DMS153 treated with DMSO at 0.1 percent for 48 hours (cell line): Measurements from ENCODE around the gene R3HDM2.
A peak's percentile ranks its signal among the peaks of the same experiment; 100 is the strongest.

Experiments used
- DNase-seq: peaks from one replicate; lab custom pipeline; 2025; ENCODE audit not compliant: unreplicated experiment; lab: John Stamatoyannopoulos, UW

The R3HDM2 gene

DNA sequence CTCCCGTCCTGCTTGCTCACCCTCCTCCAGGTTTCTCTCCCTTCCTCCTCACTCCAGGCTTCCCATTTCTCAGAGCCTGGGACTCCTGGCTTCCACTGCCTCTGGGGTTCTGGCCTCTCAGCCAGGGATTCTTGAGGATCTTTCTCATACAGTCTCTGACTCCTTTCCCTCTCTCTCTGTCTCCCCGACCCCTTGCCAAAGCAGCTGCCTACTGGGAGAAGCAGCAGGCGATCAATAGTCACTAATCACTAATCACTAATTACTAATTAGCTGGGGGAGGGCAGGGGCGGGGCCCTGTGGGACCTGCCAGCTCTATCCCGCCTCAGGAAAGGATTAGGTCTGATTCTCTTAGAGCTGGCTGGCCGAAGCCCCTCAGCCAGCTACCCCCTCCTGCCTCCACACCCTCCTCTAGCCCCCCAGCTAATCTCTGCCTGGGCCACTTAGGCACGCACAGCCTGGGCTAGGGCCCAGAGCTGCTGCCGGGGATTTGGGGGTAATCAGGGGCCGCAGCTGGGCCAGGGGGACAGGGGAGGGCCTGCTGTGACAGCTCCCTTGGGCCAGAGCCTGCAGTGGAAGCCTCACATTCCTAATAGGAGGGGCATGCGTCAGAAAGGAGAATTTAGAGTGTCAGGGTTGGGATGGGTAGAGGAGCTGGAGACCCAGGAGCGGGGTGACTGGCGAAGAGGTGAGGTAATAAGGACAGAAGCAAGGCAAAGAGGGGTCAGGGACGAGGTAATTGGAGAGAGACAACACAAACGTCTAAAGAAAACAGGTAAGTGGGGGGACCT, 211.4 kb downstream of the R3HDM2 start:
- no peak for DNase-seq

DNA sequence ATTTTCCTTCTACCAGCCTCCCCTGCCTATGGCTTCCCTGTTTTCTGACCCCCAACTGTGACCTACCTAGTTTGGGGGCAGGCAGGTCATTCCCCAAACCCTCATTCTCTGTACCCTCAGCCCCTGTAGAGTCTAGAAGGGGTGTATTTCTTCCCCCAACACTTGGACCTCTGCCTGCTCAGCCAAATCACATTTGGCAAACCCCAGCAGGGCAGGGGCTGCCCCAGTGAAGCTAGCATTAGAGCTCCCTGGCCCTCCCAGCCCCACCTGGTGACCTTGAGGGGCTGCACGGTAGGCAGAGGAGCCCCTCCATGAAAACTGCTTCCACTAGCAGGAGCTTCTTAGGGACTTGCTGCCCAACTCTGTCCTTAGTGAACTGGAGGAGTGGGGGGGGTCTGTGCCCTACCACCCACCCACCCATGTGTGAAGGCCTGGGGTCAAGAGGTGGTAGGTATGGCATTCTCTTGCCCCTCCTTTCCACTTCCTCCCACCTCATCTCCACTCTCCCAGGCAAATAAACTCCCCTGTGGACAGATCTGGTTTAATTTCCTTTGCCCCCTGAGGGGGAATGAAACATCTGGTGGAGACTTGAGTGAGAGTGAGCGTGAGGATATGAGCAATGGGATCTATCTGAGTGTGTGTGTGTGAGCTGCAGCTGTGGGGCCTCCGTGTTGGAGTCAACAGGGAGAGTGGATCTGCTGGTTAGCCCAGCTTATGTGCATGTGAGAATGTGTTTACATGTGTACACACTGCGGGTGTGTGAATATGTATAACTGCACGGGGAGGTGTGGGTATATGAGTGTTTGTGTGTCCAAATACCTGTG, 212.6 kb downstream of the R3HDM2 start:
- no peak for DNase-seq

DNA sequence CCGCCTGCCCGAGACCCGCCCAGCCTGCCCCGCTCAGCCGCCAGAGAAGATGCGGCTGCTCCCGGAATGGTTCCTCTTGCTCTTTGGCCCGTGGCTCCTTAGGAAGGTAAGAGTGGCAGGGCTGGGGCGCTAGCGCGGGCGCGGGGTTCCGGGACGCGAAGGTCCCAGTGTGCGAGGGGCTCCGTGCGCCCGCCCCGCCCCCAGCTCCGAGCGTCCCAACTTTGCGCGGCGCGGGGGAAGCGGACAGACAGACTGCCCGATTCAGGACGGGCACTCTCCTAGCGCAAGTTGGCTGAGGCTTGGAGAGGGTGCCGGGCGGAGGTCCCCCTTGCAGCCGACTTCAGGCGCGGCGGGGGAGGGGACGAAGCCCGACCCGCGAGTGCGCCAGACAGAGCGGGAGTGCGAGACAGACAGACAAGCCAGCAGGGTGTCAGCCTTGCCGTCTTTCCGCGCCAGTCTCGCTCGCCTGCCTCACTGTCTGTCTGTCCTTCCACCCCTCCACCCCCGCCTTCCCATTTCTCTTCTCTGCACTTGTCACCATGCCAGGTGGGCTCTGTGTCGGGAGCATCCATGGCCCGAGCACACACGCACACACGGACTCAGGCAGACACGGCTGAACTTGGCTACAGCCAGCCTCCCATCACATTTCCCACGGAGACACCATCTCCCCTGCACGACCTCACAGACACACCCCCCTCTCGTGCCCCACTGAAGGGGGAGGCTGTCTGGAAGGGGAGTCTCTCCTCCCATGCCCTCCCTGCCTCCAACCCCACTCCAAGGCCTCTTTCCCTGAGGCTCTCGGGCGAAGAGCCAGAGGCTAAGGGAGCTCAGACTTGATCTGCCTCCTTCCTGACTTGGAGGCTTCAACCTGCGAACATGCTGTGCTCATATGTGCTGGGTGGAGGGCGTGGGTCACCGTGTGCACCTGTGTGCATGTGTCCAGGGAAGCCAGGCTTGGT, 213.6 kb downstream of the R3HDM2 start:
- no peak for DNase-seq

DNA sequence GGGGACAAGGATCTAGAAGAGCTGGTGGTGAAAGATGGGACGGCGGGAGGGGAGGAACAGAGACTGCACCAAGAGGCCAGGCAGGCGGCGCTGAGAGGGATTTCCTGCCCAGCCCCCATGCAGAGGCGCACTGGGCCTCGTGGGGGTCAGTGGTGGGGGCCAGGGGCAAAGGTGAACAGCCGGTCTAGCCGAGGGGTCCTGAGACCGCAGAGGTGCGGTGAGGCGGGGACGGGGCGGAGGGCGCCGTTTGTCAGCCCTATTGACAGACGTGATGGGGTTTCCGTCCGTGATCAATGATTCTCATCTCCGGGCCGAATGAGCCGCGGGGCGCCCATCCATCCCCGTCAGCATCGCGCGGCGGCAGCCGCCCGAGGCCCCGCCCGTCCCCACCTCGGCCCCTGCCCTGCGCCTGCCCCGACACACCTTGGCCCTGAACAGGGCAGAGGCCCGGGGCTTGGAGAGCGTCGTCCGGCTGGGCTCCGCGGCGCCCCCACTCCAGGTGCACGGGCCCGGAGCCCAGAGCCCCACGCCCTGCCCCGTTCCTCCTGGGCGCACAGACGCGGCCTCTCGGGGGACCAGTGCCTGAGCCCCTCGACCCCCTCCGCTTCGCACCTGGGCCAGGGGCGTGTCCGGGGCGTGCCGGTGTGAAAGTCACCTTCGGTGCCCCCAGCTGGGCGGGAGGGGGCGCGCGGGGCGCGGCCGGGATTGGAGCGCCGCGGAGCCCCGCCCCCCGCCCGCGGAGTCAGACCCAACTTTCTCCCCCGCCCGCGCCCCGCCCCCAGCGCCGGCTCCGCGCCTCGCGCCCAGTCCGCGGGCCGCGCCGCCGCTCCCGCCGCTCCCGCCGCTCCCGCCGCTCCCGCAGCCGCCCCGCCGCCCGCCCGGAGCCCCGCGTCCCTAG, 214.6 kb downstream of the R3HDM2 start, which contains the start of gene NXPH4:
TSS of gene NXPH4 (plus strand) at position 781 of the 898 bp plus-strand sequence. CDS start 176 bp downstream, outside the sequence.
- no peak for DNase-seq

DNA sequence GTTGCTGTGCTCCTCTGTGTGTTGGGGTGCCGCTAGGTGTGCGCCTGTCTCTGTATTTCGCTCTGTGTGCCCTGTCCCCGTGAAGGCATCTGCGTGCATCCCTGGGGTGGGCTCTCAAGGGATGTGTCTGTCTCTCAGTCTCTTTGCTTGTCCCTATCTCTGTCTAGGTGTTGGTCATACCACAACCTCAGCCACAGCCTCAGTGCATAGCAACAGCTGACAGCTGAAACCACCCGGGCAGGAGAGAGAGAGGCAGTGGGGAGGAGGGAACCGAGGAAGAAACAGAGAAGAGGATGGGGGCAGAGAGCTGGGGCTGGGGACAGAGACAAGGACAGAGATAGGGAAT, 215.2 kb downstream of the R3HDM2 start:
- no peak for DNase-seq

DNA sequence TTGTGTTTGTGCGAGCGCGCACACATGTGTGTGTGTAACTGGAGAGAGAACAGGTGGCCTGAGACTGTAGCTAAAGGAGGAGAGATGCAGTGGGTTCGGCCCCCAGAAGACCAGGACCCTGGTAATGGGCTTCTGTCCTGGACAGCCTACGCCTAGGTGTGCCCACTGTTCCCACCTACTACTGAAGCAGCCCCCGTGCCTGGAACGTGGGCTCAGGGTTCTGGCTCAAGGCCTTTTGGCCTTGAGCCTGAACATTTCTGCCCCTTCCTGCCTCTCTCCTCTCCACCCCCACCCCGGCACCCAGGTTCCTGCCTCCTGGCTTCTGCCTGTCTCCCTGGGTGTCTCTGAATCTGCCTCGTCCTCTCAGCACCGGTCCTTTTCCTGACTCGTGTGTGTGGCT, 215.8 kb downstream of the R3HDM2 start:
- DNase-seq: no peak

DNA sequence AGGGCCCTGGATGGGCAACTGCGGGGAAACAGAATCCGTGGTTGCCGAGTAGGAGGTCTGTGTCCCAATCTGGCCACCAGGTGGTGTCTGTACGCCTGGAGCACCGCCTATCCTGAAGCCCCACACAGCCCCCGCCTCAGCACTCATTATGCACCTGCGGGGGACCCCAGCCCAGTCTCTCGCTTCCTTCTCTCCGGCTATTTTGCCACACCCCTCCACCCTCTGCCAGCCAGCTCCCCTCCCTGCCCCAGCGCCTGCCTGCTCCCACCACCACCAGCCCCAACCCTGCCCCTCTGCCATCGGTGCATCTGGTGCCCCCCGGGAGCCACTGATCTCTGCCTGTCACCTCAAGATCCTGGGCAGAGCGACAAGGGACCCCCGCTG, 216.5 kb downstream of the R3HDM2 start:
- peak; percentile 74 for DNase-seq

DNA sequence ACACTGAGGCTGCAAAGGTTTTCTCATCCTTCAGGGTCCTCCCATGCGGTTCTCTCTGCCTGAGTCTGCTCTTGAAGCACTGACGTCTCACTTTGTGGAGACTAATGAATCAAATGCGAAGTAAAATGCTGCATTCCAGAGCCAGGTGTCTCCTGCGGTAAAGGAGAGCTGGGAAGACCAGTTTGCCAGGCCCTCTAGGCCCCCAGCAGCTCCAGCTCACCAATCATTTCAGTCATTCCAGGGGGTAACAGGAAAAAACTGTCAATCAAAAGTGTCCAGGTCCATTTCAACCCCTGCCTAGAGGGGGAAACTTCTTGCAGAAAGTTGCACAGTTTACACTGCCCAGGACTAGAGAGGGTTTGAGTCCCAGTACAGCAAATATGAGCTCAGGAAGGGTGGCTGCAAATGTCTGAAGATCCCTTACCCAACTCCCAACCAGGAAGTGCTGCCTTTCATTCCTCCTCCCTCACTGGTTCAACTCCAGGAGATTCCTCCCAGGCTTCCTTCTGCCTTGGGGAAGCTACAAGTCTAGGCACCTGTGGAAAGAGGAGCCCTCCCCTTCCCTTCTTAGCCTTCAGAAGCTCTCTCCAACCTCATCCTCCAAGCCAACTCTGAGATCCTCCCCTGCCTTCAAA, 217.0 kb downstream of the R3HDM2 start:
- DNase-seq: no peak

DNA sequence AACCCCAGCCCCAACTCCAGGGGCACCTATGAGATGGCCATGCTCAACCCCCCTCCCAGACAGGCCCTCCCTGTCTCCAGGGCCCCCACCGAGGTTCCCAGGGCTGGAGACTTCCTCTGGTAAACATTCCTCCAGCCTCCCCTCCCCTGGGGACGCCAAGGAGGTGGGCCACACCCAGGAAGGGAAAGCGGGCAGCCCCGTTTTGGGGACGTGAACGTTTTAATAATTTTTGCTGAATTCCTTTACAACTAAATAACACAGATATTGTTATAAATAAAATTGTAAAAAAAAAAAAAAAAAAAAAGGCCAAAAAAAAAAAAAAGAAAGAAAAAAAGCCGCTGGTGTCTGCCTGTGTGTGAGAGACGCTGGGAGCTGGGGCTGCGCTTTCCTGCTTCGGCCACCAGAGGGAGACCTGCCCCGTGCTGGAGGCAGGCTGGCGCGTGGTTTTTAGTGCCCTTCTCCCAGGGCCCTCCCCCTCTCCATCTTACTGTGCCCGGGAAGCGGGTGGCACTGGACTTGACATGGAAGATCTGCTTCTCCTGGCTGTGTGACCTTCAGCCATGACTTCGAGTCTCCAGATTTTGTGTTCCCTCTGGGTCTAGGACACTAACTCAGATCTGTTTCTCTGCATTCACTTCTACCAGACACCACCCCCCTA, 217.7 kb downstream of the R3HDM2 start:
- DNase-seq: peak; percentile 72

DNA sequence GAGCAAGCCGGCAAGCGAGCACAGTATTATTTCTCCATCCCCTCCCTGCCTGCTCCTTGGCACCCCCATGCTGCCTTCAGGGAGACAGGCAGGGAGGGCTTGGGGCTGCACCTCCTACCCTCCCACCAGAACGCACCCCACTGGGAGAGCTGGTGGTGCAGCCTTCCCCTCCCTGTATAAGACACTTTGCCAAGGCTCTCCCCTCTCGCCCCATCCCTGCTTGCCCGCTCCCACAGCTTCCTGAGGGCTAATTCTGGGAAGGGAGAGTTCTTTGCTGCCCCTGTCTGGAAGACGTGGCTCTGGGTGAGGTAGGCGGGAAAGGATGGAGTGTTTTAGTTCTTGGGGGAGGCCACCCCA, 218.2 kb downstream of the R3HDM2 start:
- DNase-seq: no peak

DNA sequence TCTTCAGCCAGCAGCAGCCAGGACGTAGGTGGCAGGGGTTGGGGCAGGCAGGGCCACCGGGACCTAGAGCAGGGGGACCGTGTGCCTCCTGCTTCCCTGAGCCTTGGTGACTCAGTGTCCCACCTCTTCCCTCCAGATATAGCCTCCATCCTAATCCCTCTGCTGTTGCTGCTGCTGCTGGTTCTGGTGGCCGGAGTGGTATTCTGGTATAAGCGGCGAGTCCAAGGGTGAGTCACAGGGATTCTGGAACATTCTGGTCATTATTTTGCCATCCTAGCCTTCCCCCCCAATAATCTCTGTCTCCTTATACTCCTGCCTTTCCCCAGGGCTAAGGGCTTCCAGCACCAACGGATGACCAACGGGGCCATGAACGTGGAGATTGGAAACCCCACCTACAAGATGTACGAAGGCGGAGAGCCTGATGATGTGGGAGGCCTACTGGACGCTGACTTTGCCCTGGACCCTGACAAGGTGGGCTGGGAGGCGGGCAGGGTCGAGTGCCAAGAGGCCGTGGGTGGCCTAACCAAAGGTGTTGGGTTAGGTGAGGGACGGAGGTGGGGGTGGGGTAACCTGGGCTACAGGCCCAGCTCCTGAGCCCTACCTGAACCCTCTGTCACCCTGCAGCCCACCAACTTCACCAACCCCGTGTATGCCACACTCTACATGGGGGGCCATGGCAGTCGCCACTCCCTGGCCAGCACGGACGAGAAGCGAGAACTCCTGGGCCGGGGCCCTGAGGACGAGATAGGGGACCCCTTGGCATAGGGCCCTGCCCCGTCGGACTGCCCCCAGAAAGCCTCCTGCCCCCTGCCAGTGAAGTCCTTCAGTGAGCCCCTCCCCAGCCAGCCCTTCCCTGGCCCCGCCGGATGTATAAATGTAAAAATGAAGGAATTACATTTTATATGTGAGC, 218.8 kb downstream of the R3HDM2 start:
- DNase-seq: no peak

DNA sequence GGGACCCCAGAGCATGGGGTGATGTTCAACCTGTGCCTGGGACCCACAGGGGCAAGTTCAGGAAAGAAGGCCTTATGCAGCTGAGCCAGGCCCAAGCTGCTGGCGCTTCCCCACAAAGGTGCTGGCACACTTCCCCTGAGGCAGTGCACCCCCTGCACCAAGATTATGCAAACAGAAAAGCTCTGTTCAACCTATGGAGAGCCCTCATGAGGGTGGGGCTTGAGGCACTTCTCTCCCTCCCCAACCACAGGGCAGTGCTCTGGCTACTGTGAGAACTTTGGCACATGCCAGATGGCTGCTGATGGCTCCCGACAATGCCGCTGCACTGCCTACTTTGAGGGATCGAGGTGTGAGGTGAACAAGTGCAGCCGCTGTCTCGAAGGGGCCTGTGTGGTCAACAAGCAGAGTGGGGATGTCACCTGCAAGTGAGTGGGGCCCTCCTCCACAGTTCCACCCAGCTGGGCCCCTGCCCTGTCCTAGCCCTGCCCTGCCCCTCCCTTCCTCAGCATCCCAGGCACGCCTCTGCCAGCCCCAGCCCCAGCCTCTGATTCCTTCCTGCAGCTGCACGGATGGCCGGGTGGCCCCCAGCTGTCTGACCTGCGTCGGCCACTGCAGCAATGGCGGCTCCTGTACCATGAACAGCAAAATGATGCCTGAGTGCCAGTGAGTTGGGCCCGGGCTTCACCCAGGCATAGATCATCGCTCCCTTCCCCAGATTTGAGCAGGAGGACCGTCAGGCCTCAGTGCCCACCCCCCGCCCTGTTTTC, 219.7 kb downstream of the R3HDM2 start:
- DNase-seq: no peak

DNA sequence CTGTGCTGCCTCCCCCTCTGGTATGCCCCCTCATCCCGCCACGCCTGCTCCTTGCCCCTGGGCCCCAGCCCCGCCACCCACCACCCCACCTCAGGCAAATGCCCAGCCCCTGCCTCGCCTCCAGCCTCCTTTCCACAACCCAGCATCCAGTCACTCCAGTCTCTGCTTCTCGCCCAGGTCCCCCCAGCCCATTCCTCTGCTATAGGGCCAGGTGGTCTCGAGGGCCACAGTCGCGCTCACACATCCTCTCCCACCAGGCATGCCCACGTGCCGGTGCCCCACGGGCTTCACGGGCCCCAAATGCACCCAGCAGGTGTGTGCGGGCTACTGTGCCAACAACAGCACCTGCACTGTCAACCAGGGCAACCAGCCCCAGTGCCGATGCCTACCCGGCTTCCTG, 220.4 kb downstream of the R3HDM2 start:
- DNase-seq: no peak

DNA sequence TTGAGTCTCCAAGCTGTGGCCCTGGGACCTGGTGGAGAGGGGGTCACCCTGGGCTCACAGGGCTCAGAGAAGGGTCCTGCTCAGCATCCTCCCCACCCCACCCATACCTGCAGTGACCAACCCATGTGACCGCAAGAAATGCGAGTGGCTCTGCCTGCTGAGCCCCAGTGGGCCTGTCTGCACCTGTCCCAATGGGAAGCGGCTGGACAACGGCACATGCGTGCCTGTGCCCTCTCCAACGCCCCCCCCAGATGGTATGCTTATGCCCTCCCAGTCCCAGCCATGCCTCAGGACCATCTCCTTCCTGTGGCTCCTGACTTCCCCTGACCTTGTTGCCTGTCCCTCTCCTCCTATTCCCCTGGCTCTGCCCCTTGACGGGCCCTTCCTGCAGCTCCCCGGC, 220.9 kb downstream of the R3HDM2 start:
- no peak for DNase-seq

DNA sequence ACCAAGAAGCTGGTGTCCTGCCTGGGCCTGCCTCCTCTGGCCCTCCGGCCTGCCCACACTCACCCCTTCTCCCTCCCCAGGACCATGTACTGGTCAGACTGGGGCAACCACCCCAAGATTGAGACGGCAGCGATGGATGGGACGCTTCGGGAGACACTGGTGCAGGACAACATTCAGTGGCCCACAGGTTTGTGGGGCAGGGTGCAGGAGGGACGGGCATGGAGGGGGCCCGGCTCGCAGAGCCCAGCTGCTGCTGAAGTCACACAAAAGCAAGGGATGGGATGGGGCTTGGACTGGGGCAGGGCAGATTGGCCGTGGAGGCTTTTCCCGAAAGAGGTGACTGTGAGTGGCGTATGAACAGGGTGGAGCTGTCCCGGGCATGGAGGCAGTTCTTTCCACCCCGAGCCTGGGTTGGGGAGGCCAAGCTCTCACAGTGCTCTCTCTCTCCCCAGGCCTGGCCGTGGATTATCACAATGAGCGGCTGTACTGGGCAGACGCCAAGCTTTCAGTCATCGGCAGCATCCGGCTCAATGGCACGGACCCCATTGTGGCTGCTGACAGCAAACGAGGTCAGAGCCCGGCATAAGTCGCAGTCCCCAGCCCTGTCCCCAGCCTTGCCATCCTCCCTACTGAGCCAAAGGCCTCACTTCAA, 222.1 kb downstream of the R3HDM2 start:
- no peak for DNase-seq

DNA sequence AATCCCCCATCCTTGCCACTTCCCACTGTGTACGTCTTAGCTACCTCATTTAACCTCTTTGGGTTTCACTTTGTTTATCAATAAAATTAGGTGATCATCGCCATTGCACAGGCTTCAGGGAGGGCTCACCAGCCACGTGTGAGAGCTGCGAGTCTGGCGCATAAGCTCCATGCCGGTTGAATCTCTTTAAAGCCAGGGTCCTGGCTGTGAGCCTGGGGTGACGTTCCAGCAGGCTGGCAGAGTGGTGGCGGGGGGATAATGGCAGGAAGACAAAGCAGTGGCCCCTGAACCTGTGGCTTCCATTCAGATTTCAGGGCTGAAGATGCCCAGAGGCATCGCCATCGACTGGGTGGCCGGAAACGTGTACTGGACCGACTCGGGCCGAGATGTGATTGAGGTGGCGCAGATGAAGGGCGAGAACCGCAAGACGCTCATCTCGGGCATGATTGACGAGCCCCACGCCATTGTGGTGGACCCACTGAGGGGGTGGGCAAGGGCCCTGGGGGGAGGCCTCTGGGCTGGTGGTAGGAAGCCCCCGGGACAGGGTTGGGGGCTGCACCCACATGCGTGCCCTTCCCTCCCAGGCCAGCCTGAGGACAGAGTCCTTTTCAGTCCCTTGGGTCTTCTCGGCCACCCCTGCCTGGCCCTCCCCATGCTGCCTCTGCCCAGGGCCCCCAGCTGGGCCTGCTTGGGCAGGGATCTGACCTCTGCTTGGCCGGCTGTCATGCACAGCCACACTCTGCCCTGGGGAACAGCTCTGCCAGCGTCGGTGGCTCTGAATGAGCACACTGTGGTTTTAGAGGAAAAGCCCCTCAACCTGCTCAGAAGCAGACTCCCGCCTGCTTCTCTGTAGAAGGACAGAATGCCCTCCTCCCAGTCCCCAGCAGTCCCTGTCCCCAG, 222.9 kb downstream of the R3HDM2 start:
- no peak for DNase-seq
